K562 (cell line): Measurements from ENCODE around the gene BST1. TPM values are rescaled to one million over a fixed set of nuclear protein-coding genes. Genes with fewer than 3 reads are reported as not detected.

Experiments used
- ATAC-seq: fragments of 200-7000 bp; cut with Tn5 transposase; 3 replicates; pipeline ENCODE4 v1.9.1; 2020; ENCODE audit warnings: moderate library complexity
- BruUV-seq: library from RNA; stranded (reverse); fragments of 400-500 nt; replicated peaks from 2 replicates; lab custom pipeline; 2021; lab: Mats Ljungman, UMichigan
- CTCF ChIA-PET: fragments of 300-600 bp; formaldehyde crosslinking; extraction: SDS; loops from one replicate; lab custom pipeline; 2021; ENCODE audit warnings: low intra/inter-chr PET ratio; lab: Yijun Ruan, JAX
- POLR2A ChIA-PET: fragments of 300-600, 350-650 bp; sonication (Branson Sonifier 250); formaldehyde crosslinking; extraction: SDS; loops from one replicate; lab custom pipeline; 2021; ENCODE audit warnings: antibody characterized with exemption, inconsistent platforms; lab: Yijun Ruan, JAX
- DNase-seq, 4 experiments: peaks; one replicate each; pipeline versions ENCODE4 v3.0.0 to v3.0.0-alpha.2; 2011 to 2018; ENCODE audit warnings: low spot score in 3 of 4, mixed read lengths in 3 of 4; ENCODE audit errors: extremely low read depth in 1 of 4
- FAIRE-seq: peaks from 2 replicates; lab custom pipeline; 2011; peaks lifted over from hg19 to GRCh38; lab: Jason Lieb, UNC
- H2AFZ ChIP-seq: 2 replicates; pipeline ENCODE4 v1.6.0; 2011; ENCODE audit warnings: low read depth, low read length, control low read depth, inconsistent platforms
- H3K27ac ChIP-seq: fragments of 200-600 bp; 3 replicates; pipeline ENCODE4 v1.8.0; 2011; ENCODE audit warnings: low read depth, mild to moderate bottlenecking, control low read depth, inconsistent platforms, low read length, moderate library complexity, mixed read lengths; ENCODE audit errors: extremely low read depth
- H3K27me3 ChIP-seq, 2 experiments: fragments of 300-600 bp in 1 of 2; 2 replicates in 1 of 2; 3 replicates in 1 of 2; pipeline versions ENCODE4 v1.6.0 to v1.8.0; 2011; ENCODE audit warnings: inconsistent platforms in 2 of 2, low read length in 2 of 2, mild to moderate bottlenecking in 1 of 2, mixed read lengths in 1 of 2, moderate library complexity in 1 of 2; ENCODE audit not compliant: control insufficient read depth in 2 of 2, insufficient read depth in 2 of 2
- H3K36me3 ChIP-seq: fragments of 300-600 bp; 3 replicates; pipeline ENCODE4 v1.8.0; 2011; ENCODE audit warnings: mild to moderate bottlenecking, low read length, inconsistent platforms; ENCODE audit not compliant: control insufficient read depth, insufficient read depth
- H3K4me1 ChIP-seq, 2 experiments: fragments of 200-600 bp in 1 of 2; replicated peaks in 1 of 2; 2 replicates in 1 of 2; 3 replicates in 1 of 2; pipeline versions ENCODE4 v1.5.1 to v1.8.0; 2011; ENCODE audit warnings: inconsistent platforms in 2 of 2, low read length in 2 of 2, mild to moderate bottlenecking in 1 of 2, mixed read lengths in 1 of 2, moderate library complexity in 1 of 2; ENCODE audit not compliant: control insufficient read depth in 2 of 2, insufficient read depth in 2 of 2
- H3K4me2 ChIP-seq: 2 replicates; pipeline ENCODE4 v1.6.1; 2011; ENCODE audit warnings: low read length, control low read depth, inconsistent platforms, mixed read lengths; ENCODE audit not compliant: insufficient read depth
- H3K4me3 ChIP-seq: fragments of 200-600 bp; sonication (generic), shearing (Covaris generic); 2 replicates; pipeline ENCODE4 v1.5.1; 2016; ENCODE audit warnings: control low read depth, inconsistent platforms
- H3K79me2 ChIP-seq: fragments of 200-600 bp; 3 replicates; pipeline ENCODE4 v1.8.0; 2011; ENCODE audit warnings: low read length, inconsistent platforms; ENCODE audit not compliant: control insufficient read depth, insufficient read depth
- H3K9ac ChIP-seq, 2 experiments: 2 replicates each; pipeline versions ENCODE4 v1.6.0 to v1.6.1; 2011; ENCODE audit warnings: low read depth in 2 of 2, low read length in 2 of 2, control low read depth in 1 of 2, inconsistent platforms in 1 of 2, mild to moderate bottlenecking in 1 of 2, mixed read lengths in 1 of 2; ENCODE audit not compliant: insufficient read depth in 1 of 2
- H3K9me1 ChIP-seq: one replicate; pipeline ENCODE4 v1.6.0; 2011; ENCODE audit warnings: inconsistent platforms, mild to moderate bottlenecking, low read length, moderate library complexity; ENCODE audit not compliant: control insufficient read depth, insufficient read depth
- H3K9me3 ChIP-seq: replicated peaks from 2 replicates; pipeline ENCODE4 v1.5.1; 2011; ENCODE audit warnings: low read depth, low read length, inconsistent platforms; ENCODE audit not compliant: control insufficient read depth, insufficient read depth
- H4K20me1 ChIP-seq: replicated peaks from 2 replicates; pipeline ENCODE4 v1.6.1; 2011; ENCODE audit warnings: low read length, inconsistent platforms, mixed read lengths; ENCODE audit not compliant: control insufficient read depth, insufficient read depth
- CSDE1 ChIP-seq, 2 experiments: fragments of 450-650 bp; IDR thresholded peaks; 2 replicates each; pipeline ENCODE4 v1.6.1; 2016; ENCODE audit warnings: mild to moderate bottlenecking in 1 of 2
- PRPF4 ChIP-seq: fragments of 200-400 bp; formaldehyde crosslinking; IDR thresholded peaks from one replicate; pipeline ENCODE4 v1.6.1; 2017; ENCODE audit warnings: low read length, low read depth, mild to moderate bottlenecking; ENCODE audit not compliant: insufficient read depth, poor library complexity, severe bottlenecking
- RBM25 ChIP-seq: fragments of 200-400 bp; formaldehyde crosslinking; IDR thresholded peaks from 2 replicates; pipeline ENCODE4 v1.6.1; 2018; ENCODE audit warnings: low read length, low read depth, moderate library complexity; ENCODE audit not compliant: severe bottlenecking
- RNF2 ChIP-seq: sonication (generic); IDR thresholded peaks from 2 replicates; pipeline ENCODE4 v1.6.1; 2016
- TBL1XR1 ChIP-seq, 2 experiments: IDR thresholded peaks; 2 replicates each; pipeline ENCODE4 v1.6.1; 2012; ENCODE audit warnings: improper control_type of control experiment in 2 of 2, low read length in 2 of 2, mild to moderate bottlenecking in 1 of 2
- ZBTB8A ChIP-seq: fragments of 450-650 bp; IDR thresholded peaks from 2 replicates; pipeline ENCODE4 v1.6.1; 2018; ENCODE audit warnings: mild to moderate bottlenecking, moderate library complexity; ENCODE audit not compliant: partially characterized antibody
- ZNF140 ChIP-seq: fragments of 250-450 bp; sonication (Bioruptor Pico); IDR thresholded peaks from 2 replicates; pipeline ENCODE4 v1.8.0; 2021; ENCODE audit warnings: moderate library complexity, mild to moderate bottlenecking, inconsistent platforms
- ZNF586 ChIP-seq: fragments of 450-650 bp; formaldehyde crosslinking; conservative IDR thresholded peaks from 2 replicates; pipeline ENCODE4 v1.4.0; 2020; ENCODE audit warnings: mild to moderate bottlenecking, moderate library complexity
- WGBS: fragments of 100-300 bp; shearing (Covaris generic); methylation state at CpG from one replicate; pipeline ENCODE4 v1.1.6; 2016; ENCODE audit warnings: low coverage, mixed read lengths; ENCODE audit not compliant: insufficient coverage; ENCODE audit errors: missing lambda C conversion rate; 5-methylcytosine and 5-hydroxymethylcytosine counted together
- in situ Hi-C: fragments of 300-500 bp; cut with MboI; formaldehyde crosslinking; loops from 4 replicates; pipeline ENCODE4 v1.15.0; 2018; ENCODE audit warnings: inconsistent platforms, mixed read lengths
- intact Hi-C: fragments of 100-400 bp; cut with micrococcal nuclease; formaldehyde crosslinking; loops from 2 replicates; pipeline ENCODE4 v1.14.2; 2022
- polyA plus RNA-seq, 8 experiments: library from polyadenylated mRNA; depleted of rRNA in 4 of 8; stranded (reverse) in 5 of 8; unstranded in 3 of 8; fragments of >200 nt; fragmentation: Nextera tagmentation in 2 of 8; fragmentation: Illumina TruSeq in 1 of 8; extraction: Ambion mirVana in 2 of 8; extraction: Trizol in 1 of 8; gene quantifications; 2 replicates each; pipeline versions ENCODE4 v1.2.1 to v1.2.3, GENCODE V29; 2011 to 2014; ENCODE audit warnings: inconsistent platforms in 1 of 8, missing spikeins in 1 of 8
- total RNA-seq, 7 experiments: library from RNA; depleted of rRNA in 6 of 7; stranded (reverse); fragments of >200 nt in 6 of 7; fragmentation: Illumina TruSeq in 2 of 7; extraction: Trizol in 2 of 7; gene quantifications; 2 replicates each; pipeline versions ENCODE4 v1.2.1 to v1.2.3, GENCODE V29; 2011 to 2021; ENCODE audit warnings: low replicate concordance in 1 of 7
- TF ChIP-seq, protein P1 (sequence below): fragments of 250-450 bp; sonication (Bioruptor Pico); IDR thresholded peaks from 2 replicates; pipeline ENCODE4 v1.9.0; 2021; ENCODE audit warnings: mild to moderate bottlenecking, inconsistent platforms
- TF ChIP-seq, protein P2 (sequence below): fragments of 450-650 bp; IDR thresholded peaks from 2 replicates; pipeline ENCODE4 v1.7.0; 2016; ENCODE audit warnings: borderline replicate concordance

The BST1 gene
- total and polyA plus RNA-seq, 9 of the 15 experiments (the other 6 are each of a cell fraction or from before 2014, with no cell fraction given): 0.04 to 0.38 (median 0.07) TPM; not detected in 6

DNA sequence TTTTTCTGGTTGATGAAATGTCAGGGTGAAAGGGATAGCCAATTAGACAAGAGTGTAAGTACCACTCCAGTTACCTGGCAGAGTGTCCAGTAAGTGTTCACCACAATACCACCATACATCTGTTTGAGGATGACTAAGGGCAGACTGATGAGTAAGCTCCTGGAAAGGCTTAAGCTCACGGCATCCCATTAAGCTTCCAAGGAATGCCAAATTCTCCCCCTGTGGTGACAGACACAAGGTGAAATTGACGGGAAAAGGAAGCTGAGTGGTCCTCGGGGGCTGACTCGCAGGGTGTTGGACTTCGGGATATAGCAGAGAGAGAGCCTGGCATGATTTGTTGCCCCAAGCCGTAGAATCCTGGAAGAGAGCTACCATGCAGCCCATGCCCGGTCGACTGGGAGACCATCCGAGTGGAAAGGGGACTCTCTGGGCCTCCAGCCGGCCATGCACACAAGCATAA lies 7.6 kb upstream of the BST1 start:
- Histone ChIP-seq H3K9ac (no peak overlapping the region), H3K9me1 (no peaks in the 10 kb centered on the region), H3K4me2 (no peak overlapping the region), H4K20me1 (no peaks in the 10 kb centered on the region), H3K9me3 (peaks cover 3% of the 10 kb centered on the region; the same call in 1 of the 2 replicates), H3K4me3 (no peak overlapping the region), H3K27ac (no peak overlapping the region), H3K27me3 (peaks cover 8 to 12% of the 10 kb centered on the region in 2 experiments; a peak in 4 of 5 replicates), H3K36me3 (no peaks in the 10 kb centered on the region), H3K79me2 (no peaks in the 10 kb centered on the region), H3K4me1 (no peaks in the 10 kb centered on the region), H2AFZ (no peak overlapping the region)
- TF ChIP-seq, protein P1, sequence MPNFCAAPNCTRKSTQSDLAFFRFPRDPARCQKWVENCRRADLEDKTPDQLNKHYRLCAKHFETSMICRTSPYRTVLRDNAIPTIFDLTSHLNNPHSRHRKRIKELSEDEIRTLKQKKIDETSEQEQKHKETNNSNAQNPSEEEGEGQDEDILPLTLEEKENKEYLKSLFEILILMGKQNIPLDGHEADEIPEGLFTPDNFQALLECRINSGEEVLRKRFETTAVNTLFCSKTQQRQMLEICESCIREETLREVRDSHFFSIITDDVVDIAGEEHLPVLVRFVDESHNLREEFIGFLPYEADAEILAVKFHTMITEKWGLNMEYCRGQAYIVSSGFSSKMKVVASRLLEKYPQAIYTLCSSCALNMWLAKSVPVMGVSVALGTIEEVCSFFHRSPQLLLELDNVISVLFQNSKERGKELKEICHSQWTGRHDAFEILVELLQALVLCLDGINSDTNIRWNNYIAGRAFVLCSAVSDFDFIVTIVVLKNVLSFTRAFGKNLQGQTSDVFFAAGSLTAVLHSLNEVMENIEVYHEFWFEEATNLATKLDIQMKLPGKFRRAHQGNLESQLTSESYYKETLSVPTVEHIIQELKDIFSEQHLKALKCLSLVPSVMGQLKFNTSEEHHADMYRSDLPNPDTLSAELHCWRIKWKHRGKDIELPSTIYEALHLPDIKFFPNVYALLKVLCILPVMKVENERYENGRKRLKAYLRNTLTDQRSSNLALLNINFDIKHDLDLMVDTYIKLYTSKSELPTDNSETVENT (CRISPR knock-in tag): no peak
- TF ChIP-seq PRPF4: no peak
- TF ChIP-seq, protein P2, sequence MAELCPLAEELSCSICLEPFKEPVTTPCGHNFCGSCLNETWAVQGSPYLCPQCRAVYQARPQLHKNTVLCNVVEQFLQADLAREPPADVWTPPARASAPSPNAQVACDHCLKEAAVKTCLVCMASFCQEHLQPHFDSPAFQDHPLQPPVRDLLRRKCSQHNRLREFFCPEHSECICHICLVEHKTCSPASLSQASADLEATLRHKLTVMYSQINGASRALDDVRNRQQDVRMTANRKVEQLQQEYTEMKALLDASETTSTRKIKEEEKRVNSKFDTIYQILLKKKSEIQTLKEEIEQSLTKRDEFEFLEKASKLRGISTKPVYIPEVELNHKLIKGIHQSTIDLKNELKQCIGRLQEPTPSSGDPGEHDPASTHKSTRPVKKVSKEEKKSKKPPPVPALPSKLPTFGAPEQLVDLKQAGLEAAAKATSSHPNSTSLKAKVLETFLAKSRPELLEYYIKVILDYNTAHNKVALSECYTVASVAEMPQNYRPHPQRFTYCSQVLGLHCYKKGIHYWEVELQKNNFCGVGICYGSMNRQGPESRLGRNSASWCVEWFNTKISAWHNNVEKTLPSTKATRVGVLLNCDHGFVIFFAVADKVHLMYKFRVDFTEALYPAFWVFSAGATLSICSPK: no peak
- no peak for TF ChIP-seq ZBTB8A
- TF ChIP-seq CSDE1 (IDR thresholded peaks at IDR 0.05): no peak
- no peak for TF ChIP-seq TBL1XR1 (IDR thresholded peaks at IDR 0.05; ENCODE audit: low read length in 2 of 2)
- no peak for TF ChIP-seq RNF2
- no peak for TF ChIP-seq ZNF586 (CRISPR knock-in tag)
- TF ChIP-seq ZNF140: no peak
- TF ChIP-seq RBM25: no peak
- 6% methylated on average over 10 of the region's 10 CpGs for WGBS
- intact Hi-C loops: no loop called here
- no peak for ATAC-seq
- no TSS peak for BruUV-seq
- ChIA-PET POLR2A (interaction anchor here (0.9 kb wide), 1 partner anchor 56 kb away, joined by 3 read pairs; no protein-coding TSS in a partner anchor), CTCF (no interaction called here)
- in situ Hi-C loops: no loop called here
- FAIRE-seq: no peak
- DNase-seq: no peak
